EL (cell line): ENCODE results near the gene AP5Z1.

ENCODE experiments used
- DNase-seq: peaks from one replicate; pipeline ENCODE4 v3.0.0-alpha.2; 2016

AP5Z1 gene

DNA sequence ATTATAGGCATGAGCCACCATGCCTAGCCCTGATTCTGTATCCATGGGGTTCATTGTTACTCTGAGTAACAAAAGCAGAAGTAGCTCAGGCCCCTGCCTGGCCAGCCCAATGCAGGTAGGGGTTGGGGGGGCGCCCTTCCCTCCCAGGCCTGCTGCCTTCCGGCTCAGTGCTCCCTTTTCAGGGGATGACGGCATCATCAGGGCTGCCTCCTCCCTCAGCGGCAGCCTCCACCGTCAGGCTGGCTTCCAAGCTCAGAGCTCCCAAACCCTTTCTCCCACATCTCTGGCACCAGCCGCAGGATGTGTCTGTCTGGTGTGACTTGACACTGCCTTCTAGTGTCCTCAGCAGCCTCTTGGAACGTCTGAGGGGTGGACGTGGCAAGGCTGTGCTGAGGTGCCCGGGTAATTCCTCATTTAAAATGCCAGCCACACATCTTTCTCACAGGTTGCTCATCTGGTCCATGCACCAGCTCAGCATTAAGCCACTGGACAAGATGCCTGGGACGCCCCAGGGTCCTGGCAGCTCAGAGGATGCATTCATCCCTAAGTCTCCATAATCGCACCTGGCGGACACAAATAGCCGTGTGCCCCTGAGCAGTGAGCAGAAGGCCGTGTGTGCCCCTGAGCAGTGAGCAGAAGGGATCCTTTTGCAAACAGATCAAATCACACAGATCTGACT is 48.2 kb downstream of the AP5Z1 start:
- DNase-seq = no peak

DNA sequence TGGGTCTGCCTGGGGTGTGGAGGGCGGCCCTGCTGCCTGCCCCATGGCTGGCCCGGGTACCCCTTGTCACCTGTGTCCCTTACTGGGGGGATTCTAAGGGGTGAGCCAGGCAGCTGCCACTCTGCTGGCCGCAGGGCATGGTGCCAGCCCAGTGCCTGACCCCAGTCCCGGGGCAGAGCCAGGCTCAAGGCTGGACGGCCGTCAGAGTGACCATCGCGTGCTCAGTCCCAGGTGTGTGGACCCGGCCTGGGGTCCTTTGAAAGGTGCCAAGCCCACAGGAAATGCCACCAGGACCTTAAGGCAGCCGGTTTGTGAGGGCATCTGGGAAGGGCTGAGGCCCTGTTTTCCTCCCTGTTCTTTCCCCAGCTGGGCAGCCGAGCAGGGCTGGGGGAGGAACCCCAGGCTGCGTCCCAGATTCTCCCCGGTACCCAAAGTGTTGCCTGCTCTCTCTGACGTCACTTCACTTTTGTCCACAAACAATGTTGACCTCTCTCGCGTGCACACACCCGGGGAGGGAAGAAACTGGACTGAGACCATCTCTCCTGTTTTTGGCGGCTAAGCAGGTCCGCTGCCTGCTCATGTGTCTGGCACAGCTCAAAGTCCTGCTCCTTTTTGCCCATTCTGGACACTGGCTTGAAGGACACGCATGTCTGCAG is 48.8 kb downstream of the AP5Z1 start:
- DNase-seq = no peak

GRCh38 chr7:4825081-4825480 is 49.7 kb downstream of the AP5Z1 start:
- no peak for DNase-seq

- DNase-seq = no peak
These were observed 53.4 kb downstream of the AP5Z1 start for GRCh38 chr7:4828720-4829383.

- DNase-seq = peak; percentile 34
These were observed 54.8 kb downstream of the AP5Z1 start for GRCh38 chr7:4830176-4830575.

DNA sequence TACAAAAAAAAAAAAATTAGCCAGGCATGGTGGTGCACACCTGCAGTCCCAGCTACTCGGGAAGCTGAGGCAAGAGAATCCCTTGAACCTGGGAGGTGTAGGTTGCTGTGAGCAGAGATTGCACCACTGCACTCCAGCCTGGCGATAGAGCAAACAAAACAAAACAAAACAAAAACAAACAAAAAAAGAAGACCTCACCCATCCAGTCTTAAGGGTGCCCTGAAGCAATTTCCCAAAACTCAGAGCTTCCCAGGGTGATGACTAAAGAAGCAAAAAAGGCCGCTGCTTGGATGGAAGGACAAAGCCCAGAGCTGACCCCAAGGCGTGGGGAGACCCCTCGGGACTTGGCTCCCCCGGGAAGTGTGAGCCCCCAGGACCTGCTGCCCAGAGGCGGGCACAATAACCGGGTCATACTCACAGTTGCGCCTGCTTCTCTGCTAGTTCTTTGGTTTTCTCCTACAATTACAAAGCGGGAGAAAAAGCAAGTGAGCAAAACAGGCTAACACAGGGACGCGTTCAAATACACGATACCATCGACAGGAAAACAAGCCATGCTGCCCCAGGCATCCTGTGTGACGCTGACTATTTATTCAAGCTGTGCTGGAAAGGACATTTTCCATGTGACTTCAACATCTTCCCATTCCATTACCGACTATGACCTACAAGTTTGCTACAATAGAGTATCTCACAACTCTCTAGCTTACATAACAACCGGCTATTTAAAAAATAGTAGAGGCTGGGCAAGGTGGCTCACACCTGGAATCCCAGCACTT is 56.5 kb downstream of the AP5Z1 start:
- no peak for DNase-seq

DNA sequence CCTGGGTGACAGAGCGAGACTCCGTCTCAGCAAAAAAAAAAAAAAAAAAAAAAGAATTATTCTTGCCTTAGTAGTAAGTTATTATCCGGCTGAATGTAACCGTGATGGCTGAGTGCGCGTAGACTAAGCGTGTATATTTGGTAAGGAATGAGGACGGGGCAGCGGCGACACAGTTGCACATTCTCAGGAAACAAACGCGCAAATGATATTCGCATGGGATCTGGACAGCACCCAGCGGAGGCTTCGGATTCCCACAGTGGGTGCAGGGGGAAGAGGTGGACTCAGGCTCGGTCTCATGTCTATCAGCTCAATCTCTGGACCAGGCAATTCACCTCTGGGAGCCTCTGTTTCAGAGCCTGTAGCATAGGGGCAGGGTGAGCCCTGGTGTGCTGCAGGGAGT is 57.3 kb downstream of the AP5Z1 start:
- no peak for DNase-seq

GRCh38 chr7:4833176-4833575 is 57.8 kb downstream of the AP5Z1 start:
- DNase-seq = no peak

- no peak for DNase-seq
These were observed 58.5 kb downstream of the AP5Z1 start for GRCh38 chr7:4833691-4834600.

GRCh38 chr7:4834601-4835397 is 59.4 kb downstream of the AP5Z1 start:
- no peak for DNase-seq

- no peak for DNase-seq
These were observed 60.2 kb downstream of the AP5Z1 start for GRCh38 chr7:4835398-4836205.

- DNase-seq = no peak
These were observed 60.8 kb downstream of the AP5Z1 start for GRCh38 chr7:4836206-4836661.

DNA sequence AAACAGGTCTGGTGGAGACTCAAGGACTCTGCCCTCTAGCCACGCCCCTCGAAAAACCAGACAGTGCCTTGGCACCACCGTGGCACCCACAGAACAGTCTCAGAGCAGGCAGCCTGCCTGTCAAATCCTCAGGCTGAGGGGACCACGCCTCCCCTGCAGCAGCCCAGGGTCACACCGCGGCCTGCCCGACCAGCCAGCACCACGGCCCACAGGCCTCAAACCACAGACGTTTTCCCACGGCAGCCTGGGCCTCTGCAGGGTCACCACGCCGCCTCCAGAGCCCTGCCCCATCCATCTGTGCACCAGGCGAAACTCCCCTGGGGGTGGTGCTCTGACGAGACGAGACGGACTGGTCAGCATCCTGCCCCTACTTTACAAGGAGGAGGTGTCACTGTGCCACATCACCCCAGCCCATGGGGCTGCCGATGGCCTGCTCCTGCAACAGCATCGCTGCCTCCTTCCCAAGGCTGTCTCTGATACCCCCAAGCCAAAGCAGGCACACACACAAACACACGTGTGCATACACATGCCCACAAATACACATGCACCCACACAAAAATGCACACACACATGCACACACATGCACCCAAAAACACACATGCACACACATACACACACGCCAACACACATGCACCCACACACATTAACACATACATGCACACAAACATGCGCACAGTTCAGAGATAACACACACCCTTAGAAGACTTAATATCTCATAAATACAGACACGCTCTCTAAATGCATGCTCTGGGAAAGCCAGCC is 61.8 kb downstream of the AP5Z1 start:
- DNase-seq = no peak

DNA sequence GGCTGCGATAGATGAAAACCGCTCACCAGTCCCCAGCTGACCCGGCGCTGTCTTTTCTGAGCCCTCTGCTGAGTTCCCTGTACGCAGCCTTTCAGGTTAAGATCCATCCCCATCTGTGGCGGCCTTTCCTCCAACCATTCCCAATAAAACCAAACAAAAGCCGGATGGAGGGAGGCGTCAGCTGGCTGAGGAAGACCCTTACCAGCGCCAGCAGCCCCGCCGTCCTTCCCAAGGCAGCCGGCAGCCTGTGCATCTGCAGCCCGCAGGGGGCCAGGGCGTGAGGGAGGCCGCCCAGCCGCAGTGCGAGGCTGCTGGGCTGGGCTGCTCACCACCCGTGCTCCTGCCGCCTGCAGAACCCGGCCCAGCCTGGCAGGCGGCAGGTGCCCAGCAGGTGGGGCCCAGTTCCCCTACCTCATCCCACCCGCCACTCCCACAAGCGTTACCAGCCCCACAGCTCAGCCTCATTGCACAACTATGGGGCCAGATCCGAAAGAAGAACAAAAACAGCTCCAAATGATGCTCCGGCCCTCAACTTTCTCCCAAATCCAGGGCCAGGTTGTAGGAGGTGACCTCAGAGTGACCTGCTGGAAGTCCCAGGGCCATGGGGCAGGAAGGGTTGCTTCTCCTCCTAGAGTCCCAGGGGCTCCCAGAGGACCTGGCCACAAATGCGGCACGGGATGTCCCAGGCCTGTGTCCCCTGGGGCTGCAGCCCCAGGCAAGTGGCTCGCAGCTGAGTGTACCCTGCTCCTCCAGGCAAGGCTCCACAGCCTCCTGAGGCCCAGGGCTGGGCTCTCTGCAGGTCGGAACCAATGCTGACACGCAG is 62.6 kb downstream of the AP5Z1 start:
- no peak for DNase-seq

- no peak for DNase-seq
These were observed 63.4 kb downstream of the AP5Z1 start for GRCh38 chr7:4838626-4839334.

- no peak for DNase-seq
These were observed 64.7 kb downstream of the AP5Z1 start for GRCh38 chr7:4840079-4840501.
